Ecto neural progenitor cell (in vitro differentiated cells): ENCODE results near the gene PPP1R12C.
"Not testable (repeated sequence)": the region's sequence is repeated elsewhere in the genome, so short reads cannot be mapped to it uniquely, and the experiment has no call there.

ENCODE experiments used
- DNase-seq: peaks from one replicate; pipeline ENCODE4 v3.0.0-alpha.2; 2018; ENCODE audit warnings: low spot score

Gene PPP1R12C

GRCh38 chr19:55116859-55117662, at the start of gene PPP1R12C:
Gene PPP1R12C (minus strand): TSS chr19:55117637. CDS start chr19:55117543, 94 bp downstream.
- peak; percentile 61 for DNase-seq

DNA sequence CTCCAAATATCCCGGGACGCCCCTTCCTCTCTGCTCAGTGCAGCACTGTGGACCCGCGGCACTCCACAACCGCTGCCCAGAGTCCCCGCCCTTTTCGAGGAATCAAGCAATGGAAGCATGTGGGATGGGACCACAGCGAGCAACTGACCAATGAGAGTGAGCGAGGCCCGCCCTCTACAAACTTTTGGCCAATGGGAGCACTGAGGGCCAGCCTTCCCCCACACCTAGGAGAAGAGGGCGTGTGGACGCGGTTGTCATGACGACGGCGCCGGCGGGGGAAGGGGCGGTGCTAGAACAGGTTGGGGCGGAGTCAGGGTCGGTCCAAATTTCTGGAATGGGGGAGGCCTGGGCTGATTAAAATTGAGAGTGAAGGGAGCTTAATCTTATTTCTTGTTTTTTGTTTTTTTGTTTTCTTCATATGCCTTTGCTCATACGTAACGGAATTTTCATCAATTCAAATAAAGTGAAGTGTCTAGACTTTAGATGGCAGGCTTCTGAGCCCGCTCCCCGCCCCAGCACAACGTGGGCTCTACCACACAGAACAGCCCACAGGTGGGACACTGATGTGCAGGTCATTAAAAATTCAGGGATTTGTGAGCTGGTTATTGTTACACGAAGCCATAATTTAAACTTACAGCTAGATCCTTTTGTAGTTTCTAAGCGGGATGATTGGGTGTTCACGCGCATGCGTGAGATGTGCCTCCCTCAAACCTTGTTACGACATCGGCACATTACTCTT, 49.3 kb upstream of the PPP1R12C start, which contains the start of gene DNAAF3:
DNAAF3 (minus strand) TSS at position 84 of the 739 bp plus-strand sequence. CDS start 200 bp downstream, outside the sequence.
- peak; percentile 99 for DNase-seq

DNA sequence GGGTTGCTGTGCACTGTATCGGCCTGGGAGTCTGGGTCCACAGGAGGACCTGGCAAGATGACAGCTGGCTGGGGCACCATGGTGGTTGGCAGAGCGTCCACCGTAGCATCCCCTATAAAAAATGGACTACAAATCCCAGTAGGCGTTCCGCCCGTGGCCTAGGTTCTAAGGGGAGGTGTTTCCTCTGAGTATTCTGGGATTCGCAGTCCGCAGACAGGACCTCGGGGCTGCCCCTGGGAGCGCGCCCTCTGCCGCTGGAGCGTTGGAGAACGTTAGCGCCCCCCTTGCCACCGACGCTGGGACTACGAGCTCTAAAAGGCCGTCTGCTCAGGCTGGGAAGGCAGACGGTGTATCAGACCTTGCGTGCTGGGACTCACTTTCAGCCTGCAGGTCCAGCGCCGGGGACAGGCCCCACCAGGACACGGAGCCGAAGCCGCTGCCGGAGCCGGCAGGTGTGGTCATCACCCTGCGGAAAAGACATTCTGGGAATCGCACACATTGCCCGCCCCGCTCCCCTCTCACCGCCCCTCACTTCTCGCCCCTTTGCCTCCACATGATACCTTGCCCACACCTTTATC, 48.6 kb upstream of the PPP1R12C start:
- peak; percentile 91 for DNase-seq

DNA sequence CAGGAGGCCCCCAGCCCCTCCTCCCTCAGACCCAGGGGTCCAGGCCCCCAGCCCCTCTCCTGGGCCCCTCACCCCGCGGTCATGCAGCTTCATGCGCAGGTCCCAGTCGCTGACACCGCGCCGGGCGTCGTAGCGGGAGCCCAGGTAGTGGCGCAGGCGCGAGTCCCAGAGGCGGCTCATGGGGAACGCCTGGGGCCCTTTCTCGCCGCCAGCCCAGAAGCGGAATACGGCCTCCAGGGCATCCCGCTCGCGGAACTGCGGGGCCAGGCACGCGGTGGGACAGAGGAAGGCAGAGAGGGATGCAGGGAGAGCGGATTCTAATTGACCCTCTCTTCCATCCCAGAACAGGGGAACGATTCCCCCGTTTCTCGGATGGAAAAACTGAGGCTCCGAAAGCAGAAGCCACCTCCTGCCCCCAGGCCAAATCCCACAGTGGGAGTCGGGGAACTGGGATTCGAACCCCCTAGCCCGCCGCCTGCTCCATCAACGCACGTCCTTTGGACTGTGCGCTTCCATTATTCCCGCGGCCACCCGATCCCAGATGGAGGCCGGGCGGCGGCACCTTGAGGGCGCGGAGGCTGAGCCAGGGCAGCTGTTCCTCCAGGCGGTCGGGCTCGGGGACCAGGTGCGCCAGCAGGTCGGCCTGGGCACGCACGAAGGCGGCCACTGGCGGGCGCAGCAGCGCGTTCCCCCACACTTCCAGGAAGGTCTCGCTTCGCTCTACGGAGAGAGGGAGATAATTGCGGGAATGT, 44.3 kb upstream of the PPP1R12C start:
- DNase-seq, result no peak

DNA sequence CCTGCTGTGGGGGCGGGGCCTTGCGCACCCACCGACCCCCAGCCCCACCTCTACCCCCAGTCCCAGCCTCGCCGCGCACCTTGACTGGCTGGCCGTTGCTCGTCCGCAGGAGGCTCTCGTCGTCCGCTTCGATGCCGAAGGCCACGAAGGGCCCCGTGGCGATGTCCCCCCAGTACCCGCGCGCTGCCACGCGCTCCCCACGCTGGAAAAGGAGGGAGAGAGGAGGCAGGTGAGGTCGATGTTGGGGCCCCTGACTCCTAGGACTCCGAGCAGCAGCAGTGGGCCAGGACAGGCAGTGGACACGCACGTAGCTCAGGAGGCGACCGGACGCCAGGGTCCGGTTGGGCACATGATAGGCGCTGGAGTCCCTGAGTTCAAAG, 43.5 kb upstream of the PPP1R12C start:
- no peak for DNase-seq

- DNase-seq, result peak; percentile 96
These were observed 42.9 kb upstream of the PPP1R12C start for GRCh38 chr19:55160128-55160985.

GRCh38 chr19:55158848-55159749, 41.7 kb upstream of the PPP1R12C start:
- no peak for DNase-seq

DNA sequence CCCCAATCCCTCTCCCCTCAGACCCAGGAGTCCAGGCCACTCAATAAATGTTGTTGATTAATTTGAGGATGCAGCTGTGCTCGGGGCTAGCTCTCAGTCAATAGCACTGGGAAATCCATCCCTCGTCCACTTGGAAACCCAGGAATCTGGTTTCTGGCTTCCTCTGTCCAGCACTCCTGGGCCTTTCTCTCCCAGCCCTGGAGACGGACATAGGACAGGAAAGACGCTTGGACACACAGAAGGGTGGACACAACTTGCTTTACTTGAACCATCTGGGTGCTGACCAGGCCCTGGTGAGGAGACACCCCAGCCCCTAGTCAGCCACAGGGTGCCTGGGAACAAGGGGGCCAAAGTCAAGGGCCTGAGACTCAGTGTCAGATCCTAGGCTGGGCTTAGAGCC, 41.0 kb upstream of the PPP1R12C start:
- no peak for DNase-seq

GRCh38 chr19:55157064-55157908, 39.8 kb upstream of the PPP1R12C start, which contains the start of gene TNNI3:
Gene TNNI3 (minus strand): TSS chr19:55157732. CDS start chr19:55157589, 143 bp downstream.
- DNase-seq, result no peak

- DNase-seq, result peak; percentile 96
These were observed 39.0 kb upstream of the PPP1R12C start for GRCh38 chr19:55156202-55157063.

- DNase-seq, result not testable (repeated sequence)
These were observed 38.3 kb upstream of the PPP1R12C start for GRCh38 chr19:55155784-55156183.

GRCh38 chr19:55153652-55154264, 36.3 kb upstream of the PPP1R12C start:
- no peak for DNase-seq

DNA sequence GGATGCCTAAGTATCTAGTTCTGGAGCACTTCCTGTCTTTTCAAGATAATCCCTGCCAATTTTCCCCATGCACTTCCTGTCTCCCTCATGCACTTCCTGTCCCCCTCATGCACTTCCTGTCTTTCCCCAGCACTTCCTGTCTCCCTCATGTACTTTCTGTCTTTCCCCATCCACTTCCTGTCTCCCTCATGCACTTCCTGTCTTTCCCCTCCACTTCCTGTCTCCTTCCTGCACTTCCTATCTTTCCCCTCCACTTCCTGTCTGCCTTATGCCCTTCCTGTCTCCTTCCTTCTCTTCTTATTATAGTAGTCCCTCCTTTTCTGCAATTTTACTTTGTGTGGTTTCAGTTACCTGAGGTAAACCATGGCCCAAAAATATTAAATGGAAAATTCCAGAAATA, 34.6 kb upstream of the PPP1R12C start:
- DNase-seq, result no peak

DNA sequence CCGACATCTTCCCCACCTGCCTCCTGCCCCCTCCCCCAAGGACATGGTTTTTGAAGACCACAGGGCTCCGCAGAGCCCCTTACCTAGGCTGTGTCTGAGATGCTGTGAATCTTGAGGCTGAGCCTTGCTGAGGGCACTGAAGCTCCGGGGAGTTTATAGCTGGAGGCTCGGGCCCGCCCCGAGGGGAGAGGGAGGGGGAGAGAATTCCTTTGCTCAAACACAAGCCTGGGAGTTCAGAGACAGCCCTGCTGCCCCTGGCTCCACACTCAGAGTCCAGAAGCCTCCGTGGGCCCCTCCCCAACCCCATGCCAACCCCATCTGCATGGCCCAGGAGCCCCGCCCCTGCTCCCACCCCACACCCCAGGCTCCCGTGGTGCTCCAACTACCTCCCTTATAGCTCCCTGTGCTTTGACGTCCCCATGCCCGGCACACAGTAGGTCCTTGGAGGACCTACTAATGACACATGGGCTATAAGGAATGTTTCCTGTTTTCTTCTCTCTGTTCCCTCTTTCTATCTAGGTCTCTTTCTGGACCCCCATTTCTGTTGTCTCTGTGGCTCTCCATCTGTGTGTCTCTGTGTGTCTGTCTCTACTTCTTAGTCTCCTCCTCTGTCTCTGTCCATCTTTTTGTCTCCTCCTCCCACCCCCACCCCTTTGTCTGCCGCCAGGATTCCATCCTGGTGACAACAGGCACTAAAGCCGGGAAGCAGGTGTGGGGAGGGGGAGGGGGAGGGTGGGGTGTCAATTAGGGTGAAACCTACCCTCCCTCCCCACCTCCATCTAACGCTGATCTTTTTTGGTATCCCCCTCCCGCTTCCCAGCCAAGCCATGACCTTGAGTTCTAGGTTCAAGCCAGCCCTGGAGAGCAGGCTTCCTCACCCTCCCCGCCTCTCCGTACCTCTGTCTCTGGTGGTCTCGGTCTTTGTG, 31.9 kb upstream of the PPP1R12C start, which contains the start of gene TNNT1:
TNNT1 (minus strand) TSS at position 129 of the 926 bp plus-strand sequence. CDS start 2,049 bp downstream, outside the sequence.
- DNase-seq, result peak; percentile 73

DNA sequence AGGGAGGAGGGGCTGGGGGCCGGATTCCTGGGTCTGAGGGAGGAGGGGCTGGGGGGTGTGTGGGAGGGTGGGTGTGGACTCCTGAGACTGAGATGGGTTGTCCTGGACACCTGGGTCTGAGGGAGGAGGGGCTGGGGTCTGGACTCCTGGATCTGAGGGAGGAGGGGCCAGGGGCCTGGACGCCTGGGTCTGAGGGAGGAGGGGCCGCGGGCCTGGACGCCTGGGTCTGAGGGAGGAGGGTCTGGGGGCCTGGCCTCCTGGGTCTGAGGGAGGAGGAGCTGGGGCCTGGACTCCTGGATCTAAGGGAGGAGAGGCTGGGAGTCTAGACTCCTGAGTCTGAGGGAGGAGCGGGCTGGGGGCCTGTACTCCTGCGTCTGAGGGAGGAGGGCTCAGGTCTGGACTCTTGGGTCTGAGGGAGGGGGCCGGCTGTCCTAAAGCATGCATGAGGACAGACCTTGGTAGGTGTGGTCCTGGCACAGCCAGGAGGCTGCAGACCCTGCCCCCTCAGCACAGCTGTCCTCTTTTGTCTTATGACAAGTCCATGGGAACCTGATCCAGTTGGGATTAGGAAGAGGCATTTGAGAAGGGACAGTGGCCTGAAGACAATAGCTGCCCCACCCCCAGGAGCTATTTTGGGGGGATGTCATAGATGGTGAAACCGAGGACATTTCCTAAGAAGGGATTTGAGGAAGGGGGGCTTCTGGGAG, 30.3 kb upstream of the PPP1R12C start:
- DNase-seq, result no peak
